Activated CD4-positive, alpha-beta memory T cell treated with anti-CD3 and anti-CD28 coated beads, Interleukin-2, amount 10 ng/mL, durations not matched to agents 7 days and 5 days (primary cell): ENCODE measurements around the gene RBMXL3. TPM values are rescaled to one million over a fixed set of nuclear protein-coding genes. Genes with fewer than 3 reads are reported as not detected.

Experiments
- total RNA-seq, 2 experiments: library from RNA; stranded (reverse); gene quantifications; one replicate each; pipeline ENCODE4 v1.2.3, GENCODE V29; 2021

RBMXL3 gene
- total RNA-seq, 2 experiments from 2014 or later: not detected

Other genes with a start within 250 kb of the RBMXL3 start
- not detected for gene IL13RA2, start 171.8 kb upstream of the RBMXL3 start, total RNA-seq
- gene LRCH2, start 44.7 kb downstream of the RBMXL3 start, total RNA-seq: not detected
- not detected for gene LUZP4, start 100.3 kb downstream of the RBMXL3 start, total RNA-seq